Measurements from ENCODE around the gene MEI1. TPM values are rescaled to one million over a fixed set of nuclear protein-coding genes. Genes with fewer than 3 reads are reported as not detected.
"Not testable (repeated sequence)": the region's sequence is repeated elsewhere in the genome, so short reads cannot be mapped to it uniquely, and the experiment has no call there.

MEI1 gene
- total and polyA plus RNA-seq, 4 donors = 1.5 to 3.6 (median 2.0) TPM

GRCh38 chr22:41674846-41675340, 24.4 kb upstream of the MEI1 start:
- DNase-seq (ENCODE audit: low read depth in 4 of 6, low spot score in 6 of 6) = no peak
- 83% methylated on average over 11 of the region's 12 CpGs for WGBS (ENCODE audit: insufficient coverage)
- peaks cover 51% of the 10 kb centered on the region for H3K36me3 ChIP-seq (ENCODE audit: control insufficient read depth, insufficient read depth, low read length)
- H3K4me1 ChIP-seq (ENCODE audit: control insufficient read depth, insufficient read depth, low read length) = no peaks in the 10 kb centered on the region
- H3K9me3 ChIP-seq (ENCODE audit: control insufficient read depth, insufficient read depth, low read length) = no peaks in the 10 kb centered on the region
- no peak overlapping the region for H3K4me3 ChIP-seq (ENCODE audit: low read depth, low read length)
- no peak overlapping the region for H3K27ac ChIP-seq (ENCODE audit: low read depth, low read length)
- H3K27me3 ChIP-seq (ENCODE audit: control insufficient read depth, insufficient read depth, low read length) = no peaks in the 10 kb centered on the region

GRCh38 chr22:41676134-41676533, 23.2 kb upstream of the MEI1 start:
- Histone ChIP-seq H3K27me3 (ENCODE audit: control insufficient read depth, insufficient read depth, low read length) (no peaks in the 10 kb centered on the region), H3K27ac (ENCODE audit: low read depth, low read length) (no peak overlapping the region), H3K4me3 (ENCODE audit: low read depth, low read length) (no peak overlapping the region), H3K4me1 (ENCODE audit: control insufficient read depth, insufficient read depth, low read length) (no peaks in the 10 kb centered on the region), H3K36me3 (ENCODE audit: control insufficient read depth, insufficient read depth, low read length) (peaks cover 53% of the 10 kb centered on the region), H3K9me3 (ENCODE audit: control insufficient read depth, insufficient read depth, low read length) (no peaks in the 10 kb centered on the region)
- no peak for DNase-seq (ENCODE audit: low read depth in 4 of 6, low spot score in 6 of 6)
- 86% methylated on average over 4 of the region's 4 CpGs for WGBS (ENCODE audit: insufficient coverage)

- no CpG with 5 or more reads among the region's 14 CpGs for WGBS (ENCODE audit: insufficient coverage)
Observed at GRCh38 chr22:41681616-41682015, 17.7 kb upstream of the MEI1 start.

GRCh38 chr22:41682033-41682807, 17.1 kb upstream of the MEI1 start:
- Histone ChIP-seq H3K36me3 (ENCODE audit: control insufficient read depth, insufficient read depth, low read length) (peaks cover 26% of the 10 kb centered on the region), H3K27ac (ENCODE audit: low read depth, low read length) (peak overlapping the region; percentile 87), H3K4me1 (ENCODE audit: control insufficient read depth, insufficient read depth, low read length) (peaks cover 10% of the 10 kb centered on the region), H3K27me3 (ENCODE audit: control insufficient read depth, insufficient read depth, low read length) (no peaks in the 10 kb centered on the region), H3K4me3 (ENCODE audit: low read depth, low read length) (peak overlapping the region; percentile 75), H3K9me3 (ENCODE audit: control insufficient read depth, insufficient read depth, low read length) (no peaks in the 10 kb centered on the region)
- DNase-seq (ENCODE audit: low read depth in 4 of 6, low spot score in 6 of 6) = peak; percentile 59 to 95 (median 71)
- WGBS (ENCODE audit: insufficient coverage) = 43% methylated on average over 45 of the region's 50 CpGs

More at GRCh38 chr22:41681616-41682015, 17.7 kb upstream of the MEI1 start:
- no peak overlapping the region for H3K27ac ChIP-seq (ENCODE audit: low read depth, low read length)
- no peaks in the 10 kb centered on the region for H3K9me3 ChIP-seq (ENCODE audit: control insufficient read depth, insufficient read depth, low read length)
- H3K4me1 ChIP-seq (ENCODE audit: control insufficient read depth, insufficient read depth, low read length) = peaks cover 7% of the 10 kb centered on the region
- no peaks in the 10 kb centered on the region for H3K27me3 ChIP-seq (ENCODE audit: control insufficient read depth, insufficient read depth, low read length)
- H3K36me3 ChIP-seq (ENCODE audit: control insufficient read depth, insufficient read depth, low read length) = peaks cover 28% of the 10 kb centered on the region
- H3K4me3 ChIP-seq (ENCODE audit: low read depth, low read length) = peak overlapping the region; percentile 75
- DNase-seq (ENCODE audit: low read depth in 4 of 6, low spot score in 6 of 6) = no peak

GRCh38 chr22:41683052-41683451, 16.3 kb upstream of the MEI1 start:
- Histone ChIP-seq H3K27me3 (ENCODE audit: control insufficient read depth, insufficient read depth, low read length) (no peaks in the 10 kb centered on the region), H3K27ac (ENCODE audit: low read depth, low read length) (no peak overlapping the region), H3K9me3 (ENCODE audit: control insufficient read depth, insufficient read depth, low read length) (no peaks in the 10 kb centered on the region), H3K36me3 (ENCODE audit: control insufficient read depth, insufficient read depth, low read length) (peaks cover 20% of the 10 kb centered on the region), H3K4me1 (ENCODE audit: control insufficient read depth, insufficient read depth, low read length) (peaks cover 16% of the 10 kb centered on the region), H3K4me3 (ENCODE audit: low read depth, low read length) (no peak overlapping the region)
- WGBS (ENCODE audit: insufficient coverage) = 94% methylated on average over 8 of the region's 9 CpGs
- DNase-seq (ENCODE audit: low read depth in 4 of 6, low spot score in 6 of 6) = no peak

- WGBS (ENCODE audit: insufficient coverage) = no CpG with 5 or more reads among the region's 3 CpGs
- peaks cover 21% of the 10 kb centered on the region for H3K4me1 ChIP-seq (ENCODE audit: control insufficient read depth, insufficient read depth, low read length)
- no peak overlapping the region for H3K4me3 ChIP-seq (ENCODE audit: low read depth, low read length)
- H3K9me3 ChIP-seq (ENCODE audit: control insufficient read depth, insufficient read depth, low read length) = no peaks in the 10 kb centered on the region
- no peak for DNase-seq (ENCODE audit: low read depth in 4 of 6, low spot score in 6 of 6)
- H3K27me3 ChIP-seq (ENCODE audit: control insufficient read depth, insufficient read depth, low read length) = no peaks in the 10 kb centered on the region
- H3K27ac ChIP-seq (ENCODE audit: low read depth, low read length) = no peak overlapping the region
- peaks cover 14% of the 10 kb centered on the region for H3K36me3 ChIP-seq (ENCODE audit: control insufficient read depth, insufficient read depth, low read length)
Observed at GRCh38 chr22:41683616-41684015, 15.7 kb upstream of the MEI1 start.

GRCh38 chr22:41684194-41684593, 15.1 kb upstream of the MEI1 start:
- Histone ChIP-seq H3K9me3 (ENCODE audit: control insufficient read depth, insufficient read depth, low read length) (no peaks in the 10 kb centered on the region), H3K27me3 (ENCODE audit: control insufficient read depth, insufficient read depth, low read length) (no peaks in the 10 kb centered on the region), H3K4me3 (ENCODE audit: low read depth, low read length) (no peak overlapping the region), H3K36me3 (ENCODE audit: control insufficient read depth, insufficient read depth, low read length) (peaks cover 8% of the 10 kb centered on the region), H3K4me1 (ENCODE audit: control insufficient read depth, insufficient read depth, low read length) (peaks cover 25% of the 10 kb centered on the region), H3K27ac (ENCODE audit: low read depth, low read length) (no peak overlapping the region)
- no peak for DNase-seq (ENCODE audit: low read depth in 4 of 6, low spot score in 6 of 6)
- 100% methylated on average over 1 of the region's 4 CpGs for WGBS (ENCODE audit: insufficient coverage)

- no CpG with 5 or more reads among the region's 11 CpGs for WGBS (ENCODE audit: insufficient coverage)
- DNase-seq (ENCODE audit: low read depth in 4 of 6, low spot score in 6 of 6); H3K9me3 ChIP-seq (ENCODE audit: control insufficient read depth, insufficient read depth, low read length); H3K4me3 ChIP-seq (ENCODE audit: low read depth, low read length); H3K27ac ChIP-seq (ENCODE audit: low read depth, low read length); H3K36me3 ChIP-seq (ENCODE audit: control insufficient read depth, insufficient read depth, low read length); H3K27me3 ChIP-seq (ENCODE audit: control insufficient read depth, insufficient read depth, low read length): not testable (repeated sequence)
- peaks cover 30% of the 10 kb centered on the region for H3K4me1 ChIP-seq (ENCODE audit: control insufficient read depth, insufficient read depth, low read length)
Observed at GRCh38 chr22:41686890-41687289, 12.4 kb upstream of the MEI1 start.

- Histone ChIP-seq H3K27ac (ENCODE audit: low read depth, low read length) (peak overlapping the region; percentile 96), H3K36me3 (ENCODE audit: control insufficient read depth, insufficient read depth, low read length) (no peaks in the 10 kb centered on the region), H3K4me1 (ENCODE audit: control insufficient read depth, insufficient read depth, low read length) (peaks cover 28% of the 10 kb centered on the region), H3K27me3 (ENCODE audit: control insufficient read depth, insufficient read depth, low read length) (no peaks in the 10 kb centered on the region), H3K9me3 (ENCODE audit: control insufficient read depth, insufficient read depth, low read length) (no peaks in the 10 kb centered on the region), H3K4me3 (ENCODE audit: low read depth, low read length) (peak overlapping the region; percentile 83)
- 0% methylated on average over 16 of the region's 20 CpGs for WGBS (ENCODE audit: insufficient coverage)
- peak in 1 of 6 donors; percentile 1 for DNase-seq (ENCODE audit: low read depth in 4 of 6, low spot score in 6 of 6)
Observed at GRCh38 chr22:41687901-41688364, 11.4 kb upstream of the MEI1 start.

Data from spinal cord (tissue), 10 donors.